ENCODE results near the gene TMEM125.

The TMEM125 gene

DNA sequence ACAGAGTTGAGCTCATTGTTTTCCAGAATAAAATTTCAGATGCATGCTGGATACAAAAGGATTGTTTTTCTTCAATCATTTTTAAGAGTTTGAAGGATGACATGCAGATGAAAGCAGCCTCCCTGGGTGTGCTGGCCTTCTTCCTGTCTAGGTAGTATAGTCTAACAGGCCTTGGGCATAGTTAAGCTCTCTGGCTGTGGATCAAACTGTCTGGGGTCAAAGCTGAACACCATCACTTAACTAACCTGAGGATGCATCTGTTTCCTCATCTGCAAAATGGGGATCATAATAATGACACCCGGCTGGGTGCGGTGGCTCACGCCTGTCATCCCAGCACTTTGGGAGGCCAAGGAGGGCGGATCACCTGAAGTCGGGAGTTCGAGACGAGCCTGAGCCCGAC, 25.0 kb downstream of the TMEM125 start:
- no peak for DNase-seq

DNA sequence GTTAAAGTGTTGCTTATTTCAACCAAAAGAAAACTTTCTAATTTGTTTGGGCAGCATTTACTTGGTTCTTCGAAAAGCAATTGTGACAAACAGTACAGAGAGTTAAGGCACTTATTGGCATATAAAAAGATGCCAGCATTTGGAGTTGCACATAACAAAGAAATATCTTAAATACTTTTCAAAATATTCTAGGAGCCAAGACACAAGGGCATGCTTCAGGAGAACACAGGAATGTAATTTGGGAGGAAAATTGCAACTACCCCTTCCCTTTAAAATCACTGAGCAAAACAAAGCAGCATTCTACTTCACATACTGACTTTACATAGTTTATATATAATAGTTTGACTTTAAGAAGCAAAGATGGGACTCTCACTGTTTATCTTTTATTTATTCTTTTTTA, 26.4 kb downstream of the TMEM125 start:
- DNase-seq: no peak

DNA sequence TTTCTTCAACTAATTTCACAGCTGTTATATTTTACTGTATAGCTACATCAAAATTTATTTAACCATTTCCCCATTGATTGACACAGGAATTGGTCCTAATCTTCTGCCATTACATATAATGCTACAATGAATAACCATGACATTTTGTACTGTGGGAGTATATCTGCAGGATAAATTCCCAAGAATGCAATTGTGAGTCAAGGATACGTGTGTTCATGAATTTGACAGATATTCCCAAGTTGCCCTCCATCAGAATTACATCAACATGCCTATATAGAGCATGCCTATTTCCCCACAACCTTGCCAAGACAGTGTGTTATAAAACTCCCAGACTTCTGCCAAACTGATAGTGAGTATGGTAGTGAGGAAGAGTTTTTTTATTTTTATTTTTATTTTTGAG, 28.3 kb downstream of the TMEM125 start:
- no peak for DNase-seq

DNA sequence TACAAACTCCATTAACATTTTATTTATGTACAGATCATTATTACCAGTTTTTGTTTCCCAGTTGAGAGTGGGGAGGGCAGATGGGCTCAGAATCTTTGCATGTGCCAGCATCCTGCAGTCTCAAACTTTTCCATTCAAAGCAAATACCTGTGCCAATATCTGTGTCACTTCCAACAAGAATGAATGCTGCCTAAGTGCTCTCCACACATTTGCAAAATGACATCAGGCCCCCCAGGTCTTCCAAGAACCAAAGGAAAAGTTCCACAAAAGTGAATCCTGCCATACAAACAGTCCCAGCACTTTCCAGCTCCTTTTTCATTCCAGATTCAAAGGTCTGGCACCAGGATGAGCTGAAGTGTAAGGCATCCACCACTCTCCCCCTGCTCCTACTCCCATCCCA, 29.3 kb downstream of the TMEM125 start:
- no peak for DNase-seq

DNA sequence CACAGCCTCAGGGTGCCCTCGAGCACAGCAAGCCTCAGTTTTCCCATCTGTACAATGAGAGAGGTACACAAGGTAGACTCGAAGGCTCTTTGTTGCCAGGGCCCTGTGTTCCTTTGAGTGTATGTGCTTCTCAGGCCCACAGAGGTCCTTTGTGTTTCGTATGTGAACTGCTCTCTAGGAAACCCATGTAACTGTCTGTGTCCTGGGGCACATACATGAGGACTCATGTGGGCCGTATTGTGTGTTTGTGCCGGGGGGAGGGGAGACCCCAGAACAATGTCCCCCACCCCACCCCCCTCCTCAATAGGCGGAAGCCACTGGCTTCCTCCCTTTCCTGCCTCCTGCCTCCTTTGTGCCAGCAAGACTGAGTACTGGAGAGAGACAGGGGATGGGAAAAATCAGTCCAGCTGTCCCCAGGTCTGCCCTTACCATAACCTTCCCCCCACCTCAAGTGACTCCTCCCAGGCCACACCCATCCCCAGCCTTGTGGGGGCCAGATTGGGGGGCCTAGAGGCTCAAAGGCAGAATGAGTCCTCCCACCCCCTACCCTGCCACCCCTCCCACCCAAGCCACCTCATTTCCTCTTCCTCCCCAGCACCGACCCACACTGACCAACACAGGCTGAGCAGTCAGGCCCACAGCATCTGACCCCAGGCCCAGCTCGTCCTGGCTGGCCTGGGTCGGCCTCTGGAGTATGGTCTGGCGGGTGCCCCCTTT, 30.8 kb downstream of the TMEM125 start, which contains the start of gene TIE1:
Gene TIE1, plus strand, starts transcription at position 605 of the 717 bp plus-strand sequence. Its CDS starts 90 bp downstream, at position 695.
- no peak for DNase-seq

DNA sequence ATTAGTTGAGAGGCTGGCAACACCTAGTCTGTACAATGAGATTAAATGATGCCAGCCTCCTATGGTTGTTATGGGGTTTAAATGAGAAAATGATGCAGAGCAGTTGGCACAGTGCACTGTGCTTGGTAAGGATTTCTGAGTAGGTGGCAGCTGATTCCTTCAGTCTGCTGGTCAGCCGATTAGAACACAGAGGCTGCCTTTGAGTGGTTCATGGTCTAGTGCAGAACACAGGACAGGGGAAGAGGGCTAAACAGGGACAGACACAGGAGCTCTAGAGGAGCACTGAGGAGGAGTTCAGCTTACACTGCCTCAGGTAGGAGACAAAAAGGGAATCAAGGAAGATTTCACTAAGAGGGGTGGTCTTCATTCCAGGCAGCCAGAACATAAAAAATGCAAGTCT, 32.4 kb downstream of the TMEM125 start:
- DNase-seq: no peak

DNA sequence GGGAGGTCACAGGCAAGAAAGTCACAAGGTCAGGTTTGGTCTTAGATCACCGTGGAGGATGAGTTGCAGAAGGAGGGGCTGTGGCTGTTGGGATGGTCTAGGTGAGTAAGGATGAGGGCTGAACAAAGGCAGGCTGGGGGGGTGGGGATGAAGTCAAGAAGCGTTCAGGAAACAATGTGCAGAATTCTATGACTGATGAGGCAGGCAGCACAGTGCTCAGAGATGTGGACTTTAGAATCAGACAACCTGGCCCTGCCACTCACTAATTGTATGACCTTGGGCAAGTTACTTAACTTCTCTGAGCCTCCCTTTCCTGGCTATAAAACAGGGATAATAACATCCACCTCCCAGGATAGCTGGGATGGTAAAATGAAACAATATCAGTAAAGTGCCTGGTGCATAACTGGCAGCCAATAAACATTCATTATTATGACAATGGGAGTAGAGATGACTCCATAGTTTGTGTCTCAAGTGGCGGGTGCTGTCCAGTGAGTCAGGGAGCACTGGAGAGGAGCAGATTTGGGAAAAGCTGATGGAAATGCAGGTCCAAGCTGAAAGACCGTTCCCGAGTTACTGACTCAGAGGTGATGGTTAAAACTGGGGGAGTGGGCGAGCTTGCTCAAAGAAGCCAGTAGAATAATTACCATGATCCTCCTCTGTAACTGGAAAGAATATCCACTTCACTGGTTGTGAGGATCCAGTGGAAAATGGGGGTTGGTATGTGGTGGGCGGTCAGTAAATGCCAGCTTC, 33.1 kb downstream of the TMEM125 start:
- DNase-seq: no peak

DNA sequence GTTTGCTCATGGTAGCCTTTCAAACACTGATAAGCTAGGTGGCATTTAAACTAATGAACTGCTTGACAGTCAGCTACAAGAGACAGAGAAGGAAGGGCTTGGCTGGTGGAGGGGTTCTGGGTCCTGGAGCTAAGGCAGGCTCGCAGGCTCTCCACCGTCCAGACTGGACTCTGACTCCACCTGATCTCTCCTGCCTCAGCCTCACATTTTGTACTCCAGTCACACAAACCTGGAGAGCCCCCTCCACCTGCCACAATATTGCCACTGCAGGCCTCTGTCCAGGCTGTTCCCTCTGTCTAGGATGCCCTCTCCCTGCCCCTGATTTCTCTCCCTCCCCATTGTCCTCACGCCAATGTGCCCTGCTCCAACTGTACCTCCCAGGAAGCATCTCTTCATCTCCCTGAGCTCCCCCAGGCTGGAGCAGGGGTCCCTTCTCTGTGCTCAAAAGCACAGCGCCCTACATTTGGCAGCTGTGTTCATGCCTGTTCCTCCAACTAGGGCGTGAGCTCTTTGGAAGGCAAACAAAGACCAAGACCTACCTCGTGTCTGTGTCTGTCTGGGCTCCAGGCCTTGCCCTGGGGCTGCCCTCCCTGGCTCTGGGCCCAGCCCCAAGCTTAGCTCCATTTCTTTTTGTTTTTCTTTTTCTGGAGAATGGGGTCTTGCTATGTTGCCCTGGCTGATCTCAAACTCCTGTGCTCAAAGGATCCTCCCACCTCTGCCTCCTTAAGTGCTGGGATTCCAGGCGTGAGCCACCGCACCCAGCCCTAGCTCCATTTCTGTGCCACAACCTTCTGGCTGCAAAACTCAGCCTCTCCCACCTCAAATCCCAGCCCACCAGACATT, 33.9 kb downstream of the TMEM125 start:
- DNase-seq: no peak

DNA sequence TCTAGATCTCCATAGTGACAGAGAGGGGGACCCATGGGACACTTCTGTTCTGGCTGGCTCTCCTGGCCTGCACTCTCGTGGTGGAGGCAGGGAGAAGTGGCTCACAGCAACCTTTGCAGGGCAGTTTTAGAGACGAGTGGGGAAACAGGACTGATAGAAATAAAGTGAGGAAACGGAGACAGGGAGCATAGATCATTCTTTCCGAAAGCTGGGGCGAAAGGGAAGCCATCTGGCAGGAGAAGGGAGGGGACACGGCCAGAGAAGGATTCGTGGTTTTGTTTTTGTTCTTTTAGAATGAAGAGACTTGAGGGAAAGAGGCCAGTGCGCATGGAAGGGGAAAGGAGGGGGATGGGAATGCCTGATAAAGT, 34.5 kb downstream of the TMEM125 start:
- DNase-seq: no peak

DNA sequence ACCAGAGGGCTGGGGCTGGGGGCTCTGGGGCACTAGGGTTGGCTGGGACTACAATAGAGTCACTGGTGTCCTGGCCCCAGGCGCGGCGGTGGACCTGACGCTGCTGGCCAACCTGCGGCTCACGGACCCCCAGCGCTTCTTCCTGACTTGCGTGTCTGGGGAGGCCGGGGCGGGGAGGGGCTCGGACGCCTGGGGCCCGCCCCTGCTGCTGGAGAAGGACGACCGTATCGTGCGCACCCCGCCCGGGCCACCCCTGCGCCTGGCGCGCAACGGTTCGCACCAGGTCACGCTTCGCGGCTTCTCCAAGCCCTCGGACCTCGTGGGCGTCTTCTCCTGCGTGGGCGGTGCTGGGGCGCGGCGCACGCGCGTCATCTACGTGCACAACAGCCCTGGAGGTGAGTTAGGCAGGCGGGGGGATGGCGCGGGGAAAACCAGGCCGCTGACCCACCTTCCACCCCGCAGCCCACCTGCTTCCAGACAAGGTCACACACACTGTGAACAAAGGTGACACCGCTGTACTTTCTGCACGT, 35.1 kb downstream of the TMEM125 start:
- DNase-seq: no peak

DNA sequence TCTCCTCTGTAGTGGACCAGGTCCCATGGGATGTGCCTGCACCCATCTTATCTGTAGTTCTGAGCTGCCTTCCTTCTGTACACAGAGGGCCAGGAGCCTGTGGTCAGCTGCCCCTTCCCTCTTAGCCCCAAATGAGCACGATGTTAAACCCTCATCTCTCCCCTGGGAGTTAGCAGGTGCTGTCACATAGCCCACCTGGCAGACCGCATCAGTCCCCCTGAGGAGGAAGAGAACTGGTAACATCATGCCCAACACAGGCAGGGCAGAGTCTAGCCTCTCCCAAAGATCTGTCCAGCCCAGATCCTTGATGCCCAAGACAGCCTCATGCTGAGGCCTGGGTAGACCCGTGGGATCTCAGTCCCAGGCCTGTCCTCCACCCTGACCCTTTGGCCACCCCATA, 35.7 kb downstream of the TMEM125 start:
- DNase-seq: no peak

DNA sequence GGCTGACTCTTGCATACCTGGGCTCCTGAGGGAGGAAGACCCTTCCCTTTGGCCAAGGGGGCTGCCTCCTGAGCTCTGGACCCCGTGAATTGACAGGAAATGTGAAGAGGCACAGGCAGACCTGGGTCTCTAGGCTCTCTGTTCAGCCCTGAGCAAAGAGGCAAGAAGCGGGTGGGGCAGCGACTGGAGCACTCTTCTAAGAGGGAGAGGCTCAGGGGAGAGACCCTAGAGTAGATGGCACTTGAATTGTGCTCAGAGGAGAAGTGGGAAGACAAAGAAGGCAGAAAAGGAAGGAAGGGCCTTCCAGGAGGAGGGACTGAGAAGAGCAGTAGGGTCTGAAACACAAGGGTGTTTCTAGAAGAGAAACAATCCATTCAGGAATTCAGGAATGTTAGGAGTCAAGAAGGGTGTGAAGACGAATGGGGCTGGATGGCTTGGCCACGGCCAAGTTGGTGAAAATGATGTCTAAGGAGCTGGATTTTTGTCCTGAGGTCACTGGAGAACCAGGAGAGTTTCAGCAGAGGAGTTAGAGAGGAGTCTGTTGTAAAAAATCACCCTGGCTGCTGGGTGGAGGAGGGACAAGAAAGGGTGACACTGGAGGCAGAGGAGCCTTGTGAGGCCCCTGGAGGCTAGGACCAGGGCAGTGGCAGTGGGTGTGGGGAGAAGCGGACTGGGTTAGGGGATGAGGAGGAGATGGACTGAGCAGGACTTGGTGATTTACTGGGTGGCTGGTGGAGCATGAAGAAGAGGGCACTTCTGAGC, 36.3 kb downstream of the TMEM125 start:
- DNase-seq: no peak

DNA sequence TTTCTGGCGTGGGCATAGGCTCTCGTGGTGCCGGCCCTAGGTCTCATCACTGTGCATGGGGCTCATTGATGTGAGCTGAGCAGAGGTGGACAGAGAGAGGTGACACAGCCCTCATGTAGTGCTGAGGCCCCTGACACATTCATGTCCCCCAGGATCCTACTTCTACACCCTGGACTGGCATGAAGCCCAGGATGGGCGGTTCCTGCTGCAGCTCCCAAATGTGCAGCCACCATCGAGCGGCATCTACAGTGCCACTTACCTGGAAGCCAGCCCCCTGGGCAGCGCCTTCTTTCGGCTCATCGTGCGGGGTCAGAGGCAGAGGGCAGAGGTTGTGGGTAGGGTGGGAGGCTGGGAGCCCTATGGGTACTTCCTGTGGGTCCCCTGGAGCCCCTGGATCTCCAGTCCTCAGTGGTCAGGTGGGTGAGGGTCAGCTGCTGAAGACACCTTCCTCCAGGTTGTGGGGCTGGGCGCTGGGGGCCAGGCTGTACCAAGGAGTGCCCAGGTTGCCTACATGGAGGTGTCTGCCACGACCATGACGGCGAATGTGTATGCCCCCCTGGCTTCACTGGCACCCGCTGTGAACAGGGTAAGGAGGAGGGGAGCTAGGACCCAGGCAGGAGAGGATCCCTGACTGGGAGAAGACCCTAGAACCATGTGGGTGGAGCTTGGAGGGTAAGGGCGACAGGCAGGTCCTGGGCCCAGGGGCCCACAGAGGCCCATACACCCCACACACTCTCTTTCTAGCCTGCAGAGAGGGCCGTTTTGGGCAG, 37.1 kb downstream of the TMEM125 start:
- DNase-seq: no peak

DNA sequence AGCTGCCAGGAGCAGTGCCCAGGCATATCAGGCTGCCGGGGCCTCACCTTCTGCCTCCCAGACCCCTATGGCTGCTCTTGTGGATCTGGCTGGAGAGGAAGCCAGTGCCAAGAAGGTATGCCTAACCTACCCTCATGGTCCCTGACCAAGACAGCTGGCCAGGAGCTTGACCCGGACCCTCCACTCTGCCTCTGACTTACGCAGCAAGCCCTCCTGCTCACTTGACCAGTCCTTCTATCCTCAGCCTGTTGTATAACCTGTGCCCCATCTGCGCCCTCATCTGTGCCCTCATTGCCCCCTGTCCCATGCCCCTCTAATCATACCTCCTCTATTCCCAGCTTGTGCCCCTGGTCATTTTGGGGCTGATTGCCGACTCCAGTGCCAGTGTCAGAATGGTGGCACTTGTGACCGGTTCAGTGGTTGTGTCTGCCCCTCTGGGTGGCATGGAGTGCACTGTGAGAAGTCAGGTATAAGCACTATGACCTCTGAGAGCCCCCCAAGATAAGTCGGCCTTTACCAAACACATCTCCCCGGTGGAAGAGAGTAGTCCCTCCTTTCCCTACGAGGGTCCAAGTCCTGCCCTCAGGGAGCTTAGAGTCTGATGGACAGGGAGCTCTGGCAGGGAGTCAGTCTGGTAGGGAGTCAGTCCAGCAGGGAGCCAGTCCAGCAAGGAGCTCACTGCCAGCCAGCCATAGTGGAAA, 37.8 kb downstream of the TMEM125 start:
- no peak for DNase-seq

DNA sequence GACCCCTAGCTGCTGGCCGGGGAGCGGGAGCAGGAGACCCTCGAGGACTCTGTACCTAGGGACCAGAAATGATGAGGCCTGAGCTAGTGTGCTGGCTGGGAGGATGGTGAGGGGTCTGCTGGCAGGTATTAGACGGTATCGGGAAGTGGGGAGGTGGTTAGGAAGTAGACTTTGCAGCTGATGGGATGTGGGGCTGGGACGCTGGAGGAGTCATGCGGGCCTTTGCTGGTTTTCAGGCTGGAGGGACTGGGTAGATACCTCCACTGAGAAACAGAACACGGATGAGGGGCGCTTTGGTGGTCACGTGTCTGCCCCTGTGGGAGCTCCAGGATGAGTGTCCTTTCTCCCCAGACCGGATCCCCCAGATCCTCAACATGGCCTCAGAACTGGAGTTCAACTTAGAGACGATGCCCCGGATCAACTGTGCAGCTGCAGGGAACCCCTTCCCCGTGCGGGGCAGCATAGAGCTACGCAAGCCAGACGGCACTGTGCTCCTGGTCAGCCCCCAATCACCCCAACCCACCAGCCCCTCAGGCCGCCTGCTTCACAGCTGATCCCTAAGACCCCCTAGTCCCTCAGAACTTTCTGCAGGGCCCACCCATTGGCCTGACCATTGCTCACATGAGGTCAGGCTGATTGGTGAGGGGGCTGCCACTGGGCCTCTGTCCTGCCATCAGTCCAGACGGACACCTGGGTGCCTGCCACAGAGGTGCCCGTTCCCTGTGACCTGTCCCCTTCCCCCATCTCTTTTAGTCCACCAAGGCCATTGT, 39.0 kb downstream of the TMEM125 start:
- DNase-seq: no peak

DNA sequence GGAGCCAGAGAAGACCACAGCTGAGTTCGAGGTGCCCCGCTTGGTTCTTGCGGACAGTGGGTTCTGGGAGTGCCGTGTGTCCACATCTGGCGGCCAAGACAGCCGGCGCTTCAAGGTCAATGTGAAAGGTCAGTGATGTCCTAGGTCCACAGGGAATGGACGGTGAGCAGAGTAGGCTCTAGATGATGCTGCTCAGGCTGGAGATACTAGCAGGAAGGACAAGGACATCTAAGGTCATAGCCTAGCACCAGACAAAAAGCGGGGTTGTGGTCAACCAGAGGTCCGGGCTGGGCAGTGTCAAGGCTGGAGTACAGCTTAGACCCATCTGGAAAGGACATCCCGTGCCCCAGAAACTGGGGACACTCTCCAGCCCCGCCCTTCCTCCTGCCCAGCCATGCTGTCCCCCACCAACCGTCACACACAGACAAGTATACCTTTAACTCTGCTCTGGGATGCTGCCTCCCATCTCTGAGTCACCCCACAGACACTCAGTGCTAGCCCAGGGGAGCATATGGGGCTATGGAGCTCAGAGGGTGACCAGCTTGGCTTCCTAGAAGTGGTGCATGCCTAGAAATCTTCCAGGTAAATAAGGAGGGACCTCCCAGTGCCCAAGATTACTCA, 39.7 kb downstream of the TMEM125 start:
- no peak for DNase-seq

DNA sequence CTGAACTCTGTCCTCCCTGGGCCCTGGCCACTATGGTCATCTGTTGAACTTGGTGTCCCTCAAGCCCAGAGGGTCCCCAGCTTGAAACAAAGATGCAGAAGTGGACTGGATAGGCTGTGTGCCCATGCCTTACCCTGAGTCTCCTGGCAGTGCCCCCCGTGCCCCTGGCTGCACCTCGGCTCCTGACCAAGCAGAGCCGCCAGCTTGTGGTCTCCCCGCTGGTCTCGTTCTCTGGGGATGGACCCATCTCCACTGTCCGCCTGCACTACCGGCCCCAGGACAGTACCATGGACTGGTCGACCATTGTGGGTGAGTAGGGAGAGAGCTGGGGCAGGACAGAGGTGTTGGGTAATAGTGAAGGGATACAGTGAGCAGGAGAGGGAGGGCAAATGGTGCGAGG, 41.7 kb downstream of the TMEM125 start:
- DNase-seq: no peak

DNA sequence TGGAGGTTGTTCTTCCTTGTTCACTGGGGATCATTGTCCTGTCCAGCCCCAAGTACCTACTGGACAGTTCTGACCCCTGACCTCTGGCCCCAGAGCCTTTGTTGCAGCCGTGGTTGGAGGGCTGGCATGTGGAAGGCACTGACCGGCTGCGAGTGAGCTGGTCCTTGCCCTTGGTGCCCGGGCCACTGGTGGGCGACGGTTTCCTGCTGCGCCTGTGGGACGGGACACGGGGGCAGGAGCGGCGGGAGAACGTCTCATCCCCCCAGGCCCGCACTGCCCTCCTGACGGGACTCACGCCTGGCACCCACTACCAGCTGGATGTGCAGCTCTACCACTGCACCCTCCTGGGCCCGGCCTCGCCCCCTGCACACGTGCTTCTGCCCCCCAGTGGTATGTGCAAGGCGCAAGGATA, 42.4 kb downstream of the TMEM125 start:
- no peak for DNase-seq

DNA sequence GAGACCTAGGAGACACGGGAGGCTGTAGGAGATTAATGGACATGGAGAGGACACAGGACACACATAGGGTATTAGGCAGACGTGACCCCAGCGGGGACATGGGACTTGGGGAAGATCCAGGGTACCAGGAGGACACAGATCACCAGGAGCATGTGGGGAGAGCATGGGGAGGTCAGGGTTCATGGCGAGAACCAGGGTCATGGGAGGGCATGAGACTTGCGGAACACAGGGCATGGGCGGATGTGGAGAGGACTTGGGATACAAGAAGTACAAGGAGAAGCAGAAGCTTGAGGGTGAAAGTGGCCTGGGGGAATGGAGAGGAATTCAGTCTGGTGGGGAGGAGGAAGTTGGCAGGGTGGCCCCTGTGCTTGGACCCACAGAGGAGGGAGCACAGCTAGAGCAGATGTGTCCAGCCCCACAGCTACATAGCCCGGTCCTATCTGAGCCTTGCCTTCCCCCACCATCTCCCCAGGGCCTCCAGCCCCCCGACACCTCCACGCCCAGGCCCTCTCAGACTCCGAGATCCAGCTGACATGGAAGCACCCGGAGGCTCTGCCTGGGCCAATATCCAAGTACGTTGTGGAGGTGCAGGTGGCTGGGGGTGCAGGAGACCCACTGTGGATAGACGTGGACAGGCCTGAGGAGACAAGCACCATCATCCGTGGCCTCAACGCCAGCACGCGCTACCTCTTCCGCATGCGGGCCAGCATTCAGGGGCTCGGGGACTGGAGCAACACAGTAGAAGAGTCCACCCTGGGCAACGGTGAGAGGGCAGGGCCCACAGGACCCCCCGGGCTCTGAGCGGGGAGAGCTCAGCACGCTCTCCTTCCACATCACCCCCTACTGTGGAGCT, 43.1 kb downstream of the TMEM125 start:
- DNase-seq: peak; percentile 29 to 51
